Measurements from ENCODE around the gene B4GALNT4. TPM values are rescaled to one million over a fixed set of nuclear protein-coding genes. Genes with fewer than 3 reads are reported as not detected.

B4GALNT4 gene
- total and polyA plus RNA-seq, 2 of the 8 experiments (the other 6 are each of a cell fraction or from before 2014, with no cell fraction given): 40.9 to 76.3 TPM

GRCh38 chr11:416757-417621 is 47.7 kb downstream of the B4GALNT4 start (continued):
- no peak for TF ChIP-seq CHD2 (IDR thresholded peaks at IDR 0.05; ENCODE audit: low read length)
- no peak for TF ChIP-seq NRF1 (IDR thresholded peaks at IDR 0.05; ENCODE audit: low read depth, low read length)
- no peak for TF ChIP-seq SIRT6 (IDR thresholded peaks at IDR 0.05; ENCODE audit: low read length)
- no peak for TF ChIP-seq RXRA (IDR thresholded peaks at IDR 0.05; ENCODE audit: insufficient read depth, low read depth, low read length)
- 0 out of 2 replicates have a peak, but pooled peaks have one; percentile 18 for TF ChIP-seq TAF1 (IDR thresholded peaks at IDR 0.05; ENCODE audit: low read depth, low read length)
- TF ChIP-seq TAF7 (optimal IDR thresholded peaks at IDR 0.05; ENCODE audit: borderline replicate concordance, low read depth, low read length): peak; percentile 44
- TF ChIP-seq YY1 (IDR thresholded peaks at IDR 0.05; ENCODE audit: low read depth, low read length): peak; percentile 55; the same call in 1 of the 2 replicates
- TF ChIP-seq ZNF274 (IDR thresholded peaks at IDR 0.05; ENCODE audit: borderline replicate concordance, extremely low read depth, low read length): no peak
- TF ChIP-seq CBX5 (IDR thresholded peaks at IDR 0.05; ENCODE audit: low read depth, low read length): no peak
- TF ChIP-seq GTF2F1 (IDR thresholded peaks at IDR 0.05; ENCODE audit: borderline replicate concordance, low read depth, low read length): no peak
- TF ChIP-seq, protein P1, sequence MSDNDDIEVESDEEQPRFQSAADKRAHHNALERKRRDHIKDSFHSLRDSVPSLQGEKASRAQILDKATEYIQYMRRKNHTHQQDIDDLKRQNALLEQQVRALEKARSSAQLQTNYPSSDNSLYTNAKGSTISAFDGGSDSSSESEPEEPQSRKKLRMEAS (IDR thresholded peaks at IDR 0.05): peak; percentile 76
- peak; percentile 75 for TF ChIP-seq GABPA (IDR thresholded peaks at IDR 0.05; ENCODE audit: borderline replicate concordance, insufficient read depth, low read length)
- TF ChIP-seq RFX5 (IDR thresholded peaks at IDR 0.05; ENCODE audit: borderline replicate concordance, low read depth, low read length): no peak
- peak; percentile 95 for TF ChIP-seq EGR1 (IDR thresholded peaks at IDR 0.05; ENCODE audit: borderline replicate concordance, low read depth, low read length)
- no peak for TF ChIP-seq JUND (IDR thresholded peaks at IDR 0.05; ENCODE audit: low read length)
- TF ChIP-seq KDM4A (IDR thresholded peaks at IDR 0.05; ENCODE audit: low read depth, low read length, severe bottlenecking): peak; percentile 11
- TF ChIP-seq, protein P2, sequence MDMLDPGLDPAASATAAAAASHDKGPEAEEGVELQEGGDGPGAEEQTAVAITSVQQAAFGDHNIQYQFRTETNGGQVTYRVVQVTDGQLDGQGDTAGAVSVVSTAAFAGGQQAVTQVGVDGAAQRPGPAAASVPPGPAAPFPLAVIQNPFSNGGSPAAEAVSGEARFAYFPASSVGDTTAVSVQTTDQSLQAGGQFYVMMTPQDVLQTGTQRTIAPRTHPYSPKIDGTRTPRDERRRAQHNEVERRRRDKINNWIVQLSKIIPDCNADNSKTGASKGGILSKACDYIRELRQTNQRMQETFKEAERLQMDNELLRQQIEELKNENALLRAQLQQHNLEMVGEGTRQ (IDR thresholded peaks at IDR 0.05; ENCODE audit: low read length): no peak
- TF ChIP-seq CREB1 (IDR thresholded peaks at IDR 0.05): peak; percentile 17
- no peak for TF ChIP-seq POLR2AphosphoS5 (IDR thresholded peaks at IDR 0.05; ENCODE audit: low read depth, low read length)

Data from H1 (cell line).